Thyroid gland (tissue), 4 donors: ENCODE data around the gene DLG2. TPM values are rescaled to one million over a fixed set of nuclear protein-coding genes. Genes with fewer than 3 reads are reported as not detected.

Experiments
- DNase-seq, 2 donors: peaks; one replicate each; pipeline ENCODE4 v3.0.0-alpha.2; 2019
- H3K27ac ChIP-seq, 3 donors: fragments of 200-600 bp; sonication (generic); 1 replicate in 2 of 3; 2 replicates in 1 of 3; pipeline ENCODE4 v1.5.1; 2016 to 2019; ENCODE audit warnings: mild to moderate bottlenecking in 1 of 3, moderate library complexity in 1 of 3
- H3K27me3 ChIP-seq: fragments of 200-600 bp; sonication (generic); one replicate; pipeline ENCODE4 v1.5.1; 2019
- H3K36me3 ChIP-seq, 2 donors: fragments of 200-600 bp; sonication (generic); one replicate each; pipeline ENCODE4 v1.5.1; 2016 to 2019
- H3K4me1 ChIP-seq, 2 donors: fragments of 200-600 bp; sonication (generic); one replicate each; pipeline ENCODE4 v1.5.1; 2017 to 2019
- H3K4me3 ChIP-seq, 3 donors: fragments of 200-600 bp; sonication (generic); replicated peaks in 1 of 3; 1 replicate in 2 of 3; 2 replicates in 1 of 3; pipeline ENCODE4 v1.5.1; 2016; ENCODE audit warnings: mild to moderate bottlenecking in 1 of 3
- H3K9me3 ChIP-seq: fragments of 200-600 bp; sonication (generic); one replicate; pipeline ENCODE4 v1.5.1; 2017
- POLR2A ChIP-seq, 2 donors: fragments of 450-650 bp; IDR thresholded peaks; one replicate each; pipeline ENCODE4 v1.6.1; 2017; ENCODE audit warnings: antibody characterized with exemption in 2 of 2, mild to moderate bottlenecking in 2 of 2, moderate library complexity in 1 of 2
- WGBS, 2 donors: methylation state at CpG; one replicate each; pipeline ENCODE4 v1.1.5; 2017; 5-methylcytosine and 5-hydroxymethylcytosine counted together
- intact Hi-C: fragments of 100-400 bp; cut with DNase I; formaldehyde crosslinking; loops from one replicate; pipeline ENCODE4 v1.15.1; 2023
- total RNA-seq, 4 donors: library from RNA; depleted of rRNA; stranded (reverse); fragments of >200 nt; gene quantifications; one replicate each; pipeline ENCODE4 v1.2.3, GENCODE V29; 2016
- TF ChIP-seq, protein P1 (sequence below), 6 experiments: fragments of 200-600 bp in 3 of 6; fragments of 450-650 bp in 3 of 6; sonication (generic) in 3 of 6; IDR thresholded peaks; one replicate each; pipeline ENCODE4 v1.5.1; 2016 to 2019; ENCODE audit warnings: antibody characterized with exemption in 6 of 6, mild to moderate bottlenecking in 2 of 6, inconsistent platforms in 1 of 6, moderate library complexity in 1 of 6

Gene DLG2
- total RNA-seq, 4 donors from 2014 or later: 29.4 to 79.4 (median 42.4) TPM

GRCh38 chr11:85132851-85133585, 494.1 kb downstream of the DLG2 start:
- Histone ChIP-seq H3K4me1 (peaks cover 0 to 4% of the 10 kb centered on the region in 2 donors), H3K9me3 (no peaks in the 10 kb centered on the region), H3K36me3 (no peaks in the 10 kb centered on the region), H3K4me3 (no peak overlapping the region), H3K27ac (no peak overlapping the region), H3K27me3 (no peaks in the 10 kb centered on the region)
- DNase-seq: no peak
- 37 to 41% methylated on average over 15 of the region's 15 CpGs for WGBS, 2 donors
- TF ChIP-seq POLR2A (IDR thresholded peaks at IDR 0.05): no peak
- TF ChIP-seq, protein P1, sequence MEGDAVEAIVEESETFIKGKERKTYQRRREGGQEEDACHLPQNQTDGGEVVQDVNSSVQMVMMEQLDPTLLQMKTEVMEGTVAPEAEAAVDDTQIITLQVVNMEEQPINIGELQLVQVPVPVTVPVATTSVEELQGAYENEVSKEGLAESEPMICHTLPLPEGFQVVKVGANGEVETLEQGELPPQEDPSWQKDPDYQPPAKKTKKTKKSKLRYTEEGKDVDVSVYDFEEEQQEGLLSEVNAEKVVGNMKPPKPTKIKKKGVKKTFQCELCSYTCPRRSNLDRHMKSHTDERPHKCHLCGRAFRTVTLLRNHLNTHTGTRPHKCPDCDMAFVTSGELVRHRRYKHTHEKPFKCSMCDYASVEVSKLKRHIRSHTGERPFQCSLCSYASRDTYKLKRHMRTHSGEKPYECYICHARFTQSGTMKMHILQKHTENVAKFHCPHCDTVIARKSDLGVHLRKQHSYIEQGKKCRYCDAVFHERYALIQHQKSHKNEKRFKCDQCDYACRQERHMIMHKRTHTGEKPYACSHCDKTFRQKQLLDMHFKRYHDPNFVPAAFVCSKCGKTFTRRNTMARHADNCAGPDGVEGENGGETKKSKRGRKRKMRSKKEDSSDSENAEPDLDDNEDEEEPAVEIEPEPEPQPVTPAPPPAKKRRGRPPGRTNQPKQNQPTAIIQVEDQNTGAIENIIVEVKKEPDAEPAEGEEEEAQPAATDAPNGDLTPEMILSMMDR (IDR thresholded peaks at IDR 0.05): no peak
- intact Hi-C loops: no loop called here

GRCh38 chr11:85127349-85127748, 499.8 kb downstream of the DLG2 start:
- no peaks in the 10 kb centered on the region for H3K36me3 ChIP-seq
- no peak for DNase-seq
- 58 to 92% methylated on average over 2 of the region's 2 CpGs for WGBS, 2 donors
- H3K27me3 ChIP-seq: no peaks in the 10 kb centered on the region
- H3K4me1 ChIP-seq: no peaks in the 10 kb centered on the region
- H3K9me3 ChIP-seq: no peaks in the 10 kb centered on the region
- intact Hi-C loops: no loop called here
- no peak overlapping the region for H3K4me3 ChIP-seq
- TF ChIP-seq, protein P1 (IDR thresholded peaks at IDR 0.05): no peak
- TF ChIP-seq POLR2A (IDR thresholded peaks at IDR 0.05): no peak
- no peak overlapping the region for H3K27ac ChIP-seq

- Histone ChIP-seq H3K36me3 (no peaks in the 10 kb centered on the region), H3K9me3 (no peaks in the 10 kb centered on the region), H3K27me3 (no peaks in the 10 kb centered on the region), H3K4me3 (no peak overlapping the region), H3K4me1 (no peaks in the 10 kb centered on the region), H3K27ac (no peak overlapping the region)
- WGBS, 2 donors: 68 to 71% methylated on average over 1 of the region's 1 CpG
- intact Hi-C loops: no loop called here
- DNase-seq: no peak
- TF ChIP-seq, protein P1 (IDR thresholded peaks at IDR 0.05): no peak
- TF ChIP-seq POLR2A (IDR thresholded peaks at IDR 0.05): no peak
Observed at GRCh38 chr11:85123752-85124231, 503.4 kb downstream of the DLG2 start.

GRCh38 chr11:85118151-85118550, 509.0 kb downstream of the DLG2 start:
- Histone ChIP-seq H3K27ac (no peak overlapping the region), H3K9me3 (no peaks in the 10 kb centered on the region), H3K4me1 (no peaks in the 10 kb centered on the region), H3K36me3 (no peaks in the 10 kb centered on the region), H3K27me3 (no peaks in the 10 kb centered on the region), H3K4me3 (no peak overlapping the region)
- DNase-seq: no peak
- intact Hi-C loops: no loop called here
- WGBS, 2 donors: 64 to 75% methylated on average over 1 of the region's 1 CpG
- TF ChIP-seq, protein P1 (IDR thresholded peaks at IDR 0.05): no peak
- TF ChIP-seq POLR2A (IDR thresholded peaks at IDR 0.05): no peak

DNA sequence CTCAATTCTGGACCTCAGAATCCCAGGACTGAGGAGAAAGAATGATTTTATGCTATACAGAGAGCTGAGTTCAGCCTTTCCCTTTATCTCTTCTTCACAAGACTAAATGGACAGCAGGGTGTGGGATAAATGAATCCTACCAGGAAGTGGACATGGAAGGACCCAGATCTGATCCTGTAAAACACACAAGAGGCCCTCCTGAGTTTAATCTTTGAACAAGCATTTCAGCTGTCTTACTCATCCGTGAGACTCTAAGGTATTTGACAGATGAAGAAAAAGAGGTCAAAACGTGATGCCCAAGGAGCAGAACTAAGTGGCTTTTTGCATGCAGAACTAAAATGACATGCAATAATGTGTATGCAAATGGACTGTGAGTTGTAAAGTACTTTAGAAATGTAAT, 511.3 kb downstream of the DLG2 start:
- Histone ChIP-seq H3K36me3 (no peaks in the 10 kb centered on the region), H3K27ac (no peak overlapping the region), H3K4me1 (no peaks in the 10 kb centered on the region), H3K9me3 (no peaks in the 10 kb centered on the region), H3K4me3 (no peak overlapping the region), H3K27me3 (no peaks in the 10 kb centered on the region)
- 36 to 41% methylated on average over 2 of the region's 2 CpGs for WGBS, 2 donors
- intact Hi-C loops: no loop called here
- no peak for TF ChIP-seq POLR2A (IDR thresholded peaks at IDR 0.05)
- TF ChIP-seq, protein P1 (IDR thresholded peaks at IDR 0.05): no peak
- no peak for DNase-seq
